ENCODE results near the gene MSANTD1. TPM values are rescaled to one million over a fixed set of nuclear protein-coding genes. Genes with fewer than 3 reads are reported as not detected.

MSANTD1 gene
- total and polyA plus RNA-seq, 2 of the 8 experiments (the other 6 are each of a cell fraction or from before 2014, with no cell fraction given) = 0.23 to 0.45 TPM

- TF ChIP-seq NANOG (IDR thresholded peaks at IDR 0.05; ENCODE audit: insufficient read depth, low read depth, low read length, poor library complexity, severe bottlenecking) = no peak
- TF ChIP-seq, protein P1, sequence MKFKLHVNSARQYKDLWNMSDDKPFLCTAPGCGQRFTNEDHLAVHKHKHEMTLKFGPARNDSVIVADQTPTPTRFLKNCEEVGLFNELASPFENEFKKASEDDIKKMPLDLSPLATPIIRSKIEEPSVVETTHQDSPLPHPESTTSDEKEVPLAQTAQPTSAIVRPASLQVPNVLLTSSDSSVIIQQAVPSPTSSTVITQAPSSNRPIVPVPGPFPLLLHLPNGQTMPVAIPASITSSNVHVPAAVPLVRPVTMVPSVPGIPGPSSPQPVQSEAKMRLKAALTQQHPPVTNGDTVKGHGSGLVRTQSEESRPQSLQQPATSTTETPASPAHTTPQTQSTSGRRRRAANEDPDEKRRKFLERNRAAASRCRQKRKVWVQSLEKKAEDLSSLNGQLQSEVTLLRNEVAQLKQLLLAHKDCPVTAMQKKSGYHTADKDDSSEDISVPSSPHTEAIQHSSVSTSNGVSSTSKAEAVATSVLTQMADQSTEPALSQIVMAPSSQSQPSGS (IDR thresholded peaks at IDR 0.05; ENCODE audit: low read length) = no peak
- no peak for TF ChIP-seq SIN3A (conservative IDR thresholded peaks at IDR 0.05 in 1 of 2, IDR thresholded peaks at IDR 0.05 in 1 of 2; ENCODE audit: low read depth in 1 of 2, low read length in 2 of 2)
- TF ChIP-seq KDM5A (IDR thresholded peaks at IDR 0.05; ENCODE audit: low read length) = no peak
- no peak for TF ChIP-seq ASH2L (IDR thresholded peaks at IDR 0.05; ENCODE audit: low read length)
- TF ChIP-seq MAFK (IDR thresholded peaks at IDR 0.05; ENCODE audit: low read depth, low read length) = no peak
- TF ChIP-seq EP300 (IDR thresholded peaks at IDR 0.05; ENCODE audit: borderline replicate concordance in 1 of 2, low read depth in 2 of 2, low read length in 2 of 2) = no peak
- no peak for TF ChIP-seq CBX8 (IDR thresholded peaks at IDR 0.05; ENCODE audit: borderline replicate concordance, low read depth, low read length)
Measured at GRCh38 chr4:3228881-3229280, 20.1 kb upstream of the MSANTD1 start (continued).

Data from H1 (cell line).